SK-N-MC (cell line): ENCODE measurements around the gene NPLOC4.

Experiments
- EZH2 ChIP-seq: fragments of 200-600 bp; sonication (generic); IDR thresholded peaks from one replicate; pipeline ENCODE4 v1.6.1; 2017; ENCODE audit warnings: antibody characterized with exemption
- FOXP2 ChIP-seq: optimal IDR thresholded peaks from 2 replicates; pipeline ENCODE3; 2011; ENCODE audit warnings: mild to moderate bottlenecking, moderate library complexity; ENCODE audit not compliant: insufficient read depth; ENCODE audit errors: extremely low read length, control extremely low read depth
- POLR2AphosphoS5 ChIP-seq: IDR thresholded peaks from 2 replicates; pipeline ENCODE4 v1.6.1; 2012; ENCODE audit warnings: mild to moderate bottlenecking, low read depth, low read length, borderline replicate concordance

DNA sequence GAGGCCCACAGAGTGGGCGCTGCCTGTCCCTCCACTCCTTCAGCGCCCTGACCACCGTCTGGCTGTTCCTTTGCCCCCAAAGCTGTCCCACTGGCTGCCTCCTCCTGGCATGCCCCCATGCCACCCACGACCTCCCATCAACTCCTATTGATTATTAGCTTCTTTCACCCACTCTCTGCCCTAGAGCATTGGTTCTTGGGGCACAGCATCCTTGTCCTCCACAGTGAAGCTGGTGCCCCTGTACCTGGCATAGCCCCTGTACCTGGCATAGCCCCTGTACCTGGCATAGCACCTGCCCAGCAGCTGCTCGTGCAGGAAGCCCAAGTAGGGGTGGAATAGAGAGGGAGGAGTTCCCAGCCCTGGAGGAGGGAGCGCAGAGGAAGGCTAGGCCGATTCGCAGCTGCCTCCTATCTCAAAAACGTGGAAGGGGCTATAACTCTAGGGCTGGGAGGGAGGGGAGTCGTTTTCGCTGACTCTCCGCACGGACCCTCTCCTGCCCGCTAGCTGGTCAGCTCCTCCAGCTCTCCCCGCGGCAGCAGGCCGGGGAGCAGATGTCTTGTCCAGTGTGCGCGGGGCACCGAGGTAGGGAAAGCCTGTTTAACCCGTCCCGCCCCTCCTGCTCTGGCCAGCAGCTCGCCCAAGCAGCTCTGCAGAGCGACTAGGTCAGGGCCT, 118.7 kb downstream of the NPLOC4 start:
- TF ChIP-seq EZH2 = no peak
- no peak for TF ChIP-seq POLR2AphosphoS5
- no peak for TF ChIP-seq FOXP2
